Fibroblast of skin of back (primary cell): ENCODE data around the gene STAP1.
"Not testable (repeated sequence)": the region's sequence is repeated elsewhere in the genome, so short reads cannot be mapped to it uniquely, and the experiment has no call there.

Source experiments
- DNase-seq: peaks from one replicate; pipeline ENCODE4 v3.0.0-alpha.2; 2013

Gene STAP1

DNA sequence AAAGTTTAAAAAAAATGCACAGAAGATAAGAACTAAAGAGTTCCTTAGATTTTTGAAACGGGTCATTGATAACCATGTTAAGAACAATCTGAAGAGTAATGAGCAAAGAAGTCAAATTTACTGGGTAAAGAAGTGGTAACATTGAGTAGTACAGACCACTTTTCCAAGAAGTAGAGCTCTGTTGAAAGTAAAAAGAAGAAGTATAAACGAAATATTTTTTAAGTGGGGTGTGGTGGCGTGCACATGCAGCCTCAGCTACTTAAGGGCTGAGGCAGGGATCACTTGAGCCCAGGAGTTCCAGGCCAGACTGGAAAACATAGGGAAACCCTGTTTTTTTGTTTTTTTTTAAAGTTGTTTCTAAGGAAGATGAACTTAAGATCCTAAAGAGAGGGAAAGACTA is 74.0 kb downstream of the STAP1 start:
- DNase-seq = no peak

DNA sequence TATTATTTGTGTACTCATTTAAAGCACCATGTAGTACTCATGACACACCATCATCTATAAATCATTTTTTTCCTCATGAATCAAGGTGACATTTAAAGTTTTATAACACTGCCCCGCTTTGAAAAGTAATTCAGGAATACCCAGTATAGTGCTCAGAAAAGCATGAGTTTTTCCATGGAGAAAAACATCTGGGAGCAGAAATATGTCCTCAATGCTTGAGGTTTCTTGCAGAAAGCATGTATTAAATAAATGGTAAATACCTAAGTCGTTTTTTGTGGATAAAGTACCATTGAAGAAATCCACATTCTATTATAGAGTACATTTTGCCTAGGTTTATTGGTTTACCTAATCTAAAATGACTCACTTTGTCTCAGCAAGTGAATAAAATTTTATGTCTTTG is 76.2 kb downstream of the STAP1 start:
- DNase-seq = no peak

DNA sequence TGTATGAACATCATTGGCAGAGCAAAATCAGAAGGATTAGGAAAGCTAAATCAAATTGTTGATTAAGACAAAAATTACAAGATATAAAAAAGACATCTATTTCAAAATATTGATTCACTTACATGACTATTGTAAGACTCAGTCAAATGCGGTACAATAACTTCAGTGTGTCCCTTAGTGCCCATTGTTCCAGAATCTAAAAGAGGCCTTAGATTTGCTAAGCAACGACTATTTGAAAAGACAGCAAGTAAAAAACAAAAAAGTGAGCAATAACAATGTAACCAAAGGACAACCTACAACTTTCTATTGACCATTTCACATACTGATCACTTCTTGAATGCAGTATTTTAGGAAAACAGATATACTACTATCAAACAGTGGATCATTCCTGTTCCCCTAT is 76.8 kb downstream of the STAP1 start:
- no peak for DNase-seq

DNA sequence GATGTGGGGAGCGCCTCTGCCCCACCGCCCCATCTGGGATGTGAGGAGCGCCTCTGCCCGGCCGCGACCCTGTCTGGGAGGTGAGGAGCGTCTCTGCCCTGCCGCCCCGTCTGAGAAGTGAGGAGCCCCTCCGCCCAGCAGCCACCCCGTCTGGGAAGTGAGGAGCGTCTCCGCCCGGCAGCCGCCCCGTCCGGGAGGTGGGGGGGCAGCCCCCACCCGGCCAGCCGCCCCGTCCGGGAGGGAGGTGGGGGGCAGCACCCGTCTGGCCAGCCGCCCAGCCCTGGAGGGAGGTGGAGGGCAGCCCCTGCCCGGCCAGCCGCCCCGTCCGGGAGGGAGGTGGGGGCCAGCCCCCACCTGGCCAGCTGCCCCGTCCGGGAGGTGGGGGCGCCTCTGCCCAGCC is 78.5 kb downstream of the STAP1 start:
- DNase-seq = not testable (repeated sequence)

DNA sequence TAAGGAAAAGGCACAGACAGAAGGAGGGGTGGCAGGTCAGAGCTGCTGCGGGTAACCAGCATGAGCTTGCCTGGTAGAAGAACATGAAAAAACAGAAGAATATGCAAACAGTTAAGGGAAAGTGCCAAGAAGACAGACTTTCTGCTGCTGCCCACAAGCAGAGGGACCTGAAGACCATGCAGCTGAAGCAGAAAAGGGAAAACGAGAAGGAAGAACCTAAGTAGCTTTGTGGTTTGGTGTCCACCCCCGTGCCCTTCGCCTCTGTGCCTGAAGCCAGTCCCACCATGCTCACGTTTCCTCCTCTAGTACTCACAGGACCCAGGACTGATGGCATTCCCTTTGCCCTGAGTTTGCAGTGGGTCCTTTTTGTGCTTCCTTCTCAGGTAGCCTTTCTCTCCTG is 79.6 kb downstream of the STAP1 start:
- DNase-seq = no peak

DNA sequence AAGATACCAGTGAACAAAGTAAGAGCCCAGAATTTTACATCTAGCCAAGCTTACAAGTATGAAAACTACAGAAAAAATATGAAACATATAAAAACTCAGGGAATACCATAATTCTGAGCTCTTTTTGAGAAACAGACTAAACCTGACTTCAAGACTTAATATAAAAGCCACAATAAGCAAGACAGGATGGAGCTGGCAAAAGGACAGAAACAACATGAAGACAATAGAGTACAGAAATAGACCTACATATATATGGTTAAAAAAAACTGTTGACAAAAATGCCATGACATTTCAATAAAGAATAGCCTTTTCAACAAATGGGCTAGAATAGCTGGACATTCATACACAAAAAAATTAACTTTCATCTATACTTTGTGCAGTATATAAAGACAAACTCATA is 93.0 kb downstream of the STAP1 start:
- DNase-seq = no peak
